GM18505 (cell line): Measurements from ENCODE around the gene STIL.
"Not testable (repeated sequence)": the region's sequence is repeated elsewhere in the genome, so short reads cannot be mapped to it uniquely, and the experiment has no call there.

Experiments
- ATAC-seq: cut with Tn5 transposase; IDR thresholded peaks from one replicate; pipeline ENCODE4 v1.9.1; 2021; ENCODE audit not compliant: unreplicated experiment
- POLR2A ChIP-seq: IDR thresholded peaks from 4 replicates; pipeline ENCODE4 v1.6.1; 2011; ENCODE audit warnings: borderline replicate concordance; ENCODE audit not compliant: insufficient read depth, insufficient read length; ENCODE audit errors: extremely low read depth

The STIL gene

DNA sequence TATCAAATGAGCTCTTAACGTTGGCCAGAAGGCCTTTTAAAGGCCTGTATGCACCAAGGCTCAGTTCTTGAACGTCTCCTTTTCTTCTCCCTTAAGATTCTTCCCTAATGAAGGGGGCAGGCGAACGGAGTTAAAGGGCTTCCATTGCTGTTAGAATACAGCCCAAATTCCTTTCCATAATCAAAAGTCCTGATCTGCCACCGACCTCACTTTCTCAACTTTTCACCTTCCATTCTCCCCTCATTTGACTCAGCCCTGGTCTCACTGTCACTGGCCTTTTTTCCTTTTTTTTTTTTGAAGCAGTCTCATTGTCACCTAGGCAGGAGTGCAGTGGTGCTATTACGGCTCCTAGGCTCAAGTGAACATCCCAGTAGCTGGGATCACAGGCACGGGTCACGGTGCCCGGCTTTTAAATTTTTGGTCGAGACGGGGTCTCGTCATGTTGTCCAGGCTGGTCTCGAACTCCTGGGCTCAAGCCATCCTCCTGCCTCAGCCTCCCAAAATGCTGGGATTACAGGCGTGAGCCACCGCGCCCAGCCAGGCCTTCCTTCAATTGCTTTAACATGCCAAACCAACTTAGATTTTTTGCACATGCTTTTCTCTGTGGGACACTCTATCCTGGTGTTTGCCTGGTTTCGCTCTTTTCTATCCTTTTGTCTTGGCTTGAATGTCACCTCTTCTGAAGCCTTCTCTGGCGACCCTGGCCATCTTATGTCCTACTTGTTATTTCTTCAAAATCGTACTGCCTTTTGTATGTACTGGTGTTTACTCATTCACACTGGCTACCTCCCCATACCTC lies 19.0 kb upstream of the STIL start:
- no peak for TF ChIP-seq POLR2A
- ATAC-seq, result no peak

DNA sequence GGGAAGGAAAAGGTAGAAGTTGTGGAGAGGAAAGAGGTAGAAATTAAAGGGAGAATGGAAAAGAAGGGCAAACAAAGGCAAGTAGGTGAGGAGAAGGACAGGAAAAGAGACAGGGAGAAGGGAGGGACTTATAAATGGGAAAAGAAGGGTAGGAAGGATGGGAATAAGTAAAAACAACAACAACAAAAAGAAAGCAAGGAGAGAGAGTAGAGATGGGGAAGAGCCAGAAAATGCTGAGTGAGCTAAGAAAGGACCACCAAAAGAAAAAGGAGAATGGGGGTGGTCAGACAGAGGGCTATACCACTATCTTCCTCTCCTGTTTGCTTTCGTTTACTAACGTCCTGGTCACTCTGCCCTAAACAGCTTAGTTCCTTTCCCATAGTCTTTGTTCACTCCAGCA lies 17.9 kb upstream of the STIL start:
- ATAC-seq, result no peak
- TF ChIP-seq POLR2A, result no peak

DNA sequence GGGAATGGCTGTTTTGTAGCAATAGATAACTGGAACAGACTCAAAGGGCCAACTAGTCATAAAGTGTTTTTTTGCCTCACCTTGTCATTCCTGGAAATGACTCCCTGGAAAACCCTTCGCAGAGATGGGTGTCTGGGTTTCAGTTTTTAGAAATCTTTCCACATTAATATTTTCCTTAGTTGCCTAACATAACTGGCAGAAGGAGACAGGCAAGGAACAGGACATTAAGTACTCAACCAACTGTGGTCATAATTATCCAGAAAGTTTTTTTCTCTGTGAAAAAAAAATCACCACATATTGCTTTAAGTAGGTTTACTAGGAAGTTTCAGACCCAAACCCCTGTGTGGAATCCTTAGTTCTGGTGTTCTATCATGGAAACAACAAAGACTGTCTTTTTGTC lies 16.3 kb upstream of the STIL start:
- no peak for ATAC-seq
- TF ChIP-seq POLR2A, result no peak

DNA sequence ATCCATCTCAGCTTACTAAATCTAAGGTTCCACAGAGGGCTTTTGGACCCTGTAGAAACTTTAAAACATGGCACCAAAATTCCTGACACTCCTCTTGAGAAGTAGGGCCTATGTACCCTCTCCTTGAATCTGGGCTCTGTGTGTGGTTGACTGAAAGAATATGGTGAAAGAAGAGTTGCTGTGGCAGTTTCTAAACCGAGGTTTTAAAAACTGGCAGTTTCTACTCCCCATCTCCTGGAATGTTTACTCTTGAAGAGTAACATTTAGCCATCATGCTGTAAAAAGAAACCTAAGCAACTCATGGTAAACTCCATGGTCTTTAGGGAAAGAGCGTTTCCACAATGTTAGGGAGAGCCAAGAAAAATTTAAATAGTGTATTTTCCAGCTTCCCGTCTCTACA lies 15.0 kb upstream of the STIL start:
- no peak for TF ChIP-seq POLR2A
- ATAC-seq, result no peak

DNA sequence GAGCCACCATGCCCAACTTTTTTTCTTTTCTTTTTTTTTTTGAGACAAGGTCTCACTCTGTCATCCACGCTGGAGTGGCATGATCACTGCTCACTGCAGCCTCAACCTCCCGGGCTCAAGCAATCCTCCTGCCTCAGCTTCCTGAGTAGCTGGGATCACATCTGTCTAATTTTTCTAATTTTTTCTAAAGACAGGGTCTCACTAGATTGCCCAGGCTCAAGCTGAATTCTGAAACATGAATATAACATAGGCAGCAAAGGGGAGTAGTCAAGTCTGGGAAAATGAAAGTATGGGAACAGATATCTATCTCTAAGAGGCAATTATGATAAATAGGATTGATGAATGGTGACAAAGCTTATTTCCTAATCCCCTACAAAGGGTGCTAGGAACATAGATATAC lies 12.3 kb upstream of the STIL start:
- ATAC-seq, result no peak
- no peak for TF ChIP-seq POLR2A

DNA sequence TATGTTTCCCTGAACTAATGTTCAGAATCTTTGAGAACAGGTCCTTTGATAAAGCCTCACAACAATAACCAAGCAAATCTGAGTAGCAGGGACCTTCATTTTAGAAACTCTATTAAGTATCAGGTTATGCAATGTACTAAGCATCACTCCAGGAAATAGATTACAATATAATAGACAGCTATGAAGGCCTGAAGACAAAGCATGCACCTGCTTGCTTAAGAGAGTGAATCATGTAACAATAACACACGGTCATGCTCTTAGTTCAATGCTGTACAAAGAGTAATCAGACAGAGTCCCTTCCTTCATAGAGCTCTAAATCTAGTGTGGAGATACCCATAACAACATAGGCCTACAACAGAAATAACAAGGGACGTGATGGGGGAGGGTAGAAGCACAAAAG lies 11.6 kb upstream of the STIL start:
- ATAC-seq, result no peak
- TF ChIP-seq POLR2A, result no peak

DNA sequence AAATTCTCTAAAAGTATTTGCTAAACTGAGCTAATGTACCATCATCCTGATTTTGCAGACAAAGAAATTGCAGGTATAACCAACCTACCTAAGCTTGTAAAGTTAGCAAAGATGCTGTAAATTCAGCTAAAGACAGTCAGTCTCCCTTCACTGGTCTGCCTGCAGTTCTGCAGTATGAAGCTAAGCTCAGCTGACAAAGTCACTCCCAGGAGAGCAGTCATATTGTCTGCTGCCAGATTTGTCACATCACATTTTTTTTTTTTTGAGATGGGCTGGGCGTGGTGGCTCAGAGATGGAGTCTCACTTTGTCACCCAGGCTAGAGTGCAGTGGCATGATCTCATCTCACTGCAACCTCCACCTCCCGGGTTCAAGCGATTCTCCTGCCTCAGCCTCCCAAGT lies 10.7 kb upstream of the STIL start:
- ATAC-seq, result no peak

DNA sequence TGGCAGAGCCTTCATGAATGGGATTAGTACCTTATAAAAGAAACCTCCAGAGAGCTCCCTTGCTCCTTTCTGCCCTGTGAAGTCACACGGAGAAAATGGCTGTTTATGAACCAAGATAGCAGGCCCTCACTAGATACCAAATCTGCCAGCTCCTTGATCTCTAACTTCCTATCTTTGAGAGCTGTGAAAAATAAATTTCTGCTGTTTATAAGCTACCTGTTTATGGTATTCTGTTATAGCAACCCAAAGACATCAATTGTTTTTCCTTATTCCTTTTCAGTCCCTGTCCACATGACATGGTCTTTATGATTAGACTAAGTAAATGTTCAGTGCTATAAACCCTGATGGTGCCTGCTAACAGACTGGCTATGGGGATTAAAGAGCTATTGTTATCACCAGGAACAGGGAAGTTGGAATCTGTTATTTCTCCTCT lies 9.7 kb upstream of the STIL start:
- no peak for TF ChIP-seq POLR2A
- ATAC-seq, result no peak

More for the DNA sequence above, 10.7 kb upstream of the STIL start:
- TF ChIP-seq POLR2A, result no peak

DNA sequence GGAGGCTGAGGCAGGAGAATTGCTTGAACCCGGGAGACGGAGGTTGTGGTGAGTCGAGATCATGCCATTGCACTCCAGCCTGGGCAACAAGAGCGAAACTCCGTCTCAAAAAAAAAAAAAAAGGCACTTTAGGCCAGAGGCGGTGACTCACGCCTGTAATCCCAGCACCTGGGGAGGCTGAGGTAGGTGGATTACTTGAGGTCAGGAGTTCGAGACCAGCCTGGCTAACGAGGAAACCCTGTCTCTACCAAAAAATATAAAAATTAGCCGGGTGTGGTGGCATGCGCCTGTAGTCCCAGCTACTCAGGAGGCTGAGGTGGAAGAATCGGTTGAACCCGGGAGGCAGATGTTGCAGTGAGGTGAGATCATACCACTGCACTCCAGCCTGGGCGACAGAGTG lies 6.0 kb upstream of the STIL start:
- ATAC-seq, result not testable (repeated sequence)

DNA sequence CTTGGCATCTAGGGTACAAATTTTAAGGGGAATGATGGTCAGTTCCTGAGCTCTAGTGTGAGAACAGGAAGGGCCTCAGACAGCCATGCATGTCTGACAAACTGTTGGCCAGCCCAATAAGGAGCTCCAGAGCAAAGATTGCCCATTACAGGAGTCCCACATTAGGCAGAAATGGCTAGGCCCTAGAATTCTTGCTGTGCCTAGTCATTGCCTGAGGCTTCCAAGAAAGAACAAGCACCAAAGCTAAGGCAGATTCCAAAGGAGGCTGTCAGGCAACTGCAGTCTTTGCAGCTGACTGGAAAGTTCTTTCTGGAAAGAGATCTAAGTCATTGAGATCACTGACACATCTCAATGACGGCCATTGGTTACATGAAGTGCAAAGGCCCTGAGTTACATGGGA lies 3.9 kb upstream of the STIL start:
- no peak for TF ChIP-seq POLR2A
- no peak for ATAC-seq

DNA sequence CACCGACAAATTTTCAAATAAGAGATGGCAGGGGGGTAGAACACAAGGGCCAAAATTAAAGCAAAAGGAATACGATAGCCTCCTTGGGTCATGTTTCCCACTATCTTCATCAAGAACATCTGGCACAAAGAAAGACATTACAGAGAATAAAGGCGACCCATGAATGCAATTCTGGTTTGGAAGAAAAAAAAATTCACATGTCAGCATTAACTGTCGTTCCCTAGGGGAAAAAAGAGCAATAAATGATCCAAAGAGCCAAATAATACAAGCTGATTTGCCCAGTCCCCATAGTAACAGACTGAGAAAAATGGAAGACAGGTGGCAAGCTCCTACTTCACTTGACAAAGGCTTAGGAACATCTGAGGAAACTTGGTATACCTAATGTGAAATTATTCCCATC lies 4.5 kb downstream of the STIL start:
- no peak for TF ChIP-seq POLR2A
- ATAC-seq, result no peak

DNA sequence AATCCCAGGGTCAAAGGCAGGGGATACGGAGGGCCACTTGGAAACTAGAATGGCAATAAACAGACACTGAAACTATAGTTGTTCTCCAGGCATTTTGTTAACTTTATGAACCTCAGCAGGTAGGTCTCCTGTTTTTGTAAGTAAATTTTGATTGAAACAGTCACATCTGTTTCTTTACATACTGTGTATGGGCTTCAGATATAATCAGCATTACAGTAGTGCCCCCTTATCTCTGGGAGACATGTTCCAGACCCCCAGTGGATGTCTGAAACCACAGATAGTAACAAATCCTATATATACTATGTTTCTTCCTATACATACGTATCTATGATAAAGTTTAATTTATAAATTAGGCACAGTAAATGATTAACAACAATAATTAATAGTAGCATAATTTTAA lies 11.5 kb downstream of the STIL start:
- ATAC-seq, result no peak
- no peak for TF ChIP-seq POLR2A

DNA sequence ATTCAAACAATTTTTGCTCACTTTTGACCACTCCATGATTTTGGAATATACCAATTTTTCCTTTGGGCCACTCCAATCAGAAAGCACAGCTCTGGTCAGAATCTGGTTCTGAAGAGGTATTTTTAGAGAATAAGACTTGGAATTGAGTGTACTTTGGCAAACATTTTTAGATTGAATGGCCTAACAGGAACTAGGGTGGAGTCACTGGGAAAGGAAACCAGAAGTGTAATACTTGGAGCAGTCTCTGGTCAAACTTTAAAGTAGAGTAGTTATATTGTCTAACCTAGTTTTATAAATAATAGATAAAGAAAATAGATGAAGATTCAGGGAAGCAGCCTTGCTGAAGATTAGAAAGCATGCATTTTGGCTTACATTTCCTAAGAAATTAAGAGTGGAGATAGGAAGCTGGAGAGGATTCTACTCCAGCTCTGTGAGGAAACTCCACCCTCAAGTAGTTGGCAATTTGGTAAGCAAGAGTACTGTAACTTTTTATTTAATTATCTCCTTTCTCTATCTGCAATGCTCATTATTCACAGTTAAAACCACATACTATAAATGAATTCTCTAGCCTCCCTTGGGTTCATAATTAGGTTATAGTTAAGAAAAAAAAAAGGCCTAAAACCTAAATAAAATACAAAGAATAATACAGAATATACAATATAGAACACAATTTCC lies 15.8 kb downstream of the STIL start:
- TF ChIP-seq POLR2A, result no peak
- ATAC-seq, result no peak

DNA sequence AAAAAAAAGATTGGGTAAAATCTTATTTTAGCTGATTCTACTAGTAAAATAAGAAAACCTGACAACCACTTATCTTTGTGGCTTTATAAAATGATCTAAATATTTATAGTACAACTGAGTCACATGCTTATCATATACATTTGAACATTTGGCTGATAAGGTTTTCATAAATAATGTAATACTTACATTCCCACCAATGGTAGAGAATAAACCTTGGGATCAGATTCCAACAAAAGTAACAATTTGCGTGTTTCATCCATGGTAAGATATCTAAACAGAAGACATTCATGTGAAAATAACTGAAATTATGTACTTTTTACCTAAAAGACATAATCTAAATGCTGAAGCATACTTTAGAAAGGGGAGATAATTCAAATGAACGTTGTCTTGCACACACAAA lies 18.4 kb downstream of the STIL start:
- TF ChIP-seq POLR2A, result no peak
- no peak for ATAC-seq

DNA sequence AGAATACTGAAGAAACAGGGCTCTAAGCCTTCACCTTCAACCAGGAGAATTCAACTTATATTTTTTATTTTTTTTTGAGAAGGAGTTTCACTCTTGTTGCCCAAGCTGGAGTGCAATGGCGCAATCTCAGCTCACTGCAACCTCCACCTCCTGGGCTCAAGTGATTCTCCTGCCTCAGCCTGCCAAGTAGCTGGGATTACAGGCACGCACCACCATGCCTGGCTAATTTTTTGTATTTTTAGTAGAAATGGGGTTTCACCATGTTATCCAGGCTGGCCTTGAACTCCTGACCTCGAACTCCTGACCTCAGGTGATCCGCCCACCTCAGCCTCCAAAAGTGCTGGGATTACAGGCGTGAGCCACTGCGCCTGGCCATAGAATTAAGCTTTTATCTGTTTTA lies 19.1 kb downstream of the STIL start:
- ATAC-seq, result not testable (repeated sequence)

DNA sequence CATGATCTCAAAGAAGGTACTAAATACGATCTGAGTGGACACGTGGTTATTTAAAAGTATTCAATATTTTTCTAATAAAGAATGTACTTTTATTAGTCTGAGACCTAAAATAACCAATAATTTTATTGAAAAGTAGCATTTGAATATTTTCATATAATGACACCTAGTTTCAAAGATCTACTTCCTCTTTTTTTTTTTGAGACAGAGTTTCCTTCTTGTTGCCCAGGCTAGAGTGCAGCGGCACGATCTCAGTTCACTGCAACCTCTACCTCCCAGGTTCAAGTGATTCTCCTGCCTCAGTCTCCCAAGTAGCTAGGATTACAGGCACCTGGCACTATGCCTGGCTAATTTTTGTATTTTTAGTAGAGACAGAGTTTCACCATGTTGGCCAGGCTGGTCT lies 25.8 kb downstream of the STIL start:
- ATAC-seq, result not testable (repeated sequence)
